B cell (primary cell): Measurements from ENCODE around the gene CD36.

Source experiments
- EZH2 ChIP-seq: IDR thresholded peaks from 2 replicates; pipeline ENCODE4 v1.6.1; 2012; ENCODE audit warnings: borderline replicate concordance, low read depth, mild to moderate bottlenecking, moderate library complexity, low read length; ENCODE audit not compliant: insufficient read depth, poor library complexity, severe bottlenecking
- TF ChIP-seq, protein P1 (sequence below): fragments of 200-600 bp; IDR thresholded peaks from one replicate; pipeline ENCODE4 v1.8.0; 2022; ENCODE audit warnings: antibody characterized with exemption, mild to moderate bottlenecking

DNA sequence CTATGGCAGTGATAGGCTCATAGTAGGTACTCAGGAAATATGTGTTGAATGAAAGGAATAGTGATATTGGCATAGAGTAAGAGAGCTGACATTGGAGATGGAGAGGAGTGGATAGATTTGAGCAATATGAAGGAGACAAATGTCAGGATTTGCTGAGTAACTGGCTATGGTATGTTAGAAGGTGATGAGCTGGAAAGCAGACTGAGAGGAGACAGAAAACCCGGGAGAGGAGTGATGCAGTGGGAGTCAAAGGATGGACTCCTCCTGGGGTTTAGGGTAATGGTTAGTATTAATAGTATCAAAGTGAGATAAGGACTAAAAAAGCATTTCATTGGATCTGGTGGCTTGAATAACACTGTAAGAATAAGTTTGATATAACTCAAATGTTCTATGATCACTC, 64.8 kb downstream of the CD36 start:
- TF ChIP-seq, protein P1, sequence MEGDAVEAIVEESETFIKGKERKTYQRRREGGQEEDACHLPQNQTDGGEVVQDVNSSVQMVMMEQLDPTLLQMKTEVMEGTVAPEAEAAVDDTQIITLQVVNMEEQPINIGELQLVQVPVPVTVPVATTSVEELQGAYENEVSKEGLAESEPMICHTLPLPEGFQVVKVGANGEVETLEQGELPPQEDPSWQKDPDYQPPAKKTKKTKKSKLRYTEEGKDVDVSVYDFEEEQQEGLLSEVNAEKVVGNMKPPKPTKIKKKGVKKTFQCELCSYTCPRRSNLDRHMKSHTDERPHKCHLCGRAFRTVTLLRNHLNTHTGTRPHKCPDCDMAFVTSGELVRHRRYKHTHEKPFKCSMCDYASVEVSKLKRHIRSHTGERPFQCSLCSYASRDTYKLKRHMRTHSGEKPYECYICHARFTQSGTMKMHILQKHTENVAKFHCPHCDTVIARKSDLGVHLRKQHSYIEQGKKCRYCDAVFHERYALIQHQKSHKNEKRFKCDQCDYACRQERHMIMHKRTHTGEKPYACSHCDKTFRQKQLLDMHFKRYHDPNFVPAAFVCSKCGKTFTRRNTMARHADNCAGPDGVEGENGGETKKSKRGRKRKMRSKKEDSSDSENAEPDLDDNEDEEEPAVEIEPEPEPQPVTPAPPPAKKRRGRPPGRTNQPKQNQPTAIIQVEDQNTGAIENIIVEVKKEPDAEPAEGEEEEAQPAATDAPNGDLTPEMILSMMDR = no peak
- TF ChIP-seq EZH2 = no peak
